ENCODE results near the gene PDZD4.

Gene PDZD4

DNA sequence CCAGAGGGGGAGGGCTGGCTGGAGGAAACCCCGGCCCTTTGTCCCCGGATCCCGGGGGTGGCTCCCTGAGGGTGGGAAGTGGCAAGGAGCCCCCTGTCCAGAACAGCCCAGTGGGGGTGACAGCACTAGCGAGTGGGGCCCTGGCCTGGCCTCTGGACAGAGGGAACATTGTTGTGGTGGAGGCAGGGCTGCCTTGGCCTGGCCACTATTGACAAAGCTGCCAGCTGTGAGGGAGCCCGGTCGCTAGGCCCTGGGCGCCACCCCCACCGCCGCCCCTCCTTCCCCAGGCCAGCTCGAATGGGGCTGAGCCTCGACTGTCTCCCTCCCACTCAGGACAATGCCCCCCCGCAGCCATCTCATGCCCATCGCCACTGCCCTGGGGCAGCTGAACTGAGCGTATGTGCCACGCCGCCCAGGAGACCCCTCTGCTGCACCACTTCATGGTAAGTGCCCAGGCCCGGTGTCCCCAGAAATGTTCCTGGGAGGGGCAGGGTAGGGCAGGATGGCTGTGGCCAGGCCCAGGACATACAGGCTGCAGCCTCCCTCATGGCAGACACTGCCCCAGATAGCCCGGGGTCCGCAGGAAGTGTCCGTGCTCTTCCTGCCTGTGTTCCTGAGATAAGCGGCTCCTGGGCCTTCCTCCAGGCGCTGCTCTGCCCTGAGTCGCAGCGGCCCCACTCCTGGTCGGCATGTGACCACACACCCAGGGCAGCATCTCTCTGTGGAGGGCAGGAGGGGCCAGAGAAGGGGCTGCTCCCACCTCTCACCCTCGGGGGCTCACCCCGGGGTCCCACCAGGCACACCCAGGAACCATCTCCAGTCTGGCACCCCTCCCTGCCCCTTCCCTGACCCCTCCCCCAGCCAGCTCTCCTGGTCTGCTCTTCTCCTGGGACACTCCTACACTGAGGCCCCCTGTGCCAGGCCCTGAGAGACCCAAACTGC, 64.9 kb downstream of the PDZD4 start:
- TF ChIP-seq, protein P1, sequence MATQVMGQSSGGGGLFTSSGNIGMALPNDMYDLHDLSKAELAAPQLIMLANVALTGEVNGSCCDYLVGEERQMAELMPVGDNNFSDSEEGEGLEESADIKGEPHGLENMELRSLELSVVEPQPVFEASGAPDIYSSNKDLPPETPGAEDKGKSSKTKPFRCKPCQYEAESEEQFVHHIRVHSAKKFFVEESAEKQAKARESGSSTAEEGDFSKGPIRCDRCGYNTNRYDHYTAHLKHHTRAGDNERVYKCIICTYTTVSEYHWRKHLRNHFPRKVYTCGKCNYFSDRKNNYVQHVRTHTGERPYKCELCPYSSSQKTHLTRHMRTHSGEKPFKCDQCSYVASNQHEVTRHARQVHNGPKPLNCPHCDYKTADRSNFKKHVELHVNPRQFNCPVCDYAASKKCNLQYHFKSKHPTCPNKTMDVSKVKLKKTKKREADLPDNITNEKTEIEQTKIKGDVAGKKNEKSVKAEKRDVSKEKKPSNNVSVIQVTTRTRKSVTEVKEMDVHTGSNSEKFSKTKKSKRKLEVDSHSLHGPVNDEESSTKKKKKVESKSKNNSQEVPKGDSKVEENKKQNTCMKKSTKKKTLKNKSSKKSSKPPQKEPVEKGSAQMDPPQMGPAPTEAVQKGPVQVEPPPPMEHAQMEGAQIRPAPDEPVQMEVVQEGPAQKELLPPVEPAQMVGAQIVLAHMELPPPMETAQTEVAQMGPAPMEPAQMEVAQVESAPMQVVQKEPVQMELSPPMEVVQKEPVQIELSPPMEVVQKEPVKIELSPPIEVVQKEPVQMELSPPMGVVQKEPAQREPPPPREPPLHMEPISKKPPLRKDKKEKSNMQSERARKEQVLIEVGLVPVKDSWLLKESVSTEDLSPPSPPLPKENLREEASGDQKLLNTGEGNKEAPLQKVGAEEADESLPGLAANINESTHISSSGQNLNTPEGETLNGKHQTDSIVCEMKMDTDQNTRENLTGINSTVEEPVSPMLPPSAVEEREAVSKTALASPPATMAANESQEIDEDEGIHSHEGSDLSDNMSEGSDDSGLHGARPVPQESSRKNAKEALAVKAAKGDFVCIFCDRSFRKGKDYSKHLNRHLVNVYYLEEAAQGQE (IDR thresholded peaks at IDR 0.05; ENCODE audit: insufficient read depth in 1 of 2, low read depth in 2 of 2, low read length in 2 of 2) = no peak
- TF ChIP-seq FOXP2 (optimal IDR thresholded peaks at IDR 0.05; ENCODE audit: borderline replicate concordance, extremely low read depth, extremely low read length, insufficient read depth) = no peak
- TF ChIP-seq TAF1 (IDR thresholded peaks at IDR 0.05; ENCODE audit: borderline replicate concordance, insufficient read depth, low read length) = no peak
- TF ChIP-seq POLR2AphosphoS5 (IDR thresholded peaks at IDR 0.05; ENCODE audit: low read depth, low read length) = no peak
- no peak for TF ChIP-seq SIN3A (IDR thresholded peaks at IDR 0.05; ENCODE audit: borderline replicate concordance, insufficient read depth, low read length)

DNA sequence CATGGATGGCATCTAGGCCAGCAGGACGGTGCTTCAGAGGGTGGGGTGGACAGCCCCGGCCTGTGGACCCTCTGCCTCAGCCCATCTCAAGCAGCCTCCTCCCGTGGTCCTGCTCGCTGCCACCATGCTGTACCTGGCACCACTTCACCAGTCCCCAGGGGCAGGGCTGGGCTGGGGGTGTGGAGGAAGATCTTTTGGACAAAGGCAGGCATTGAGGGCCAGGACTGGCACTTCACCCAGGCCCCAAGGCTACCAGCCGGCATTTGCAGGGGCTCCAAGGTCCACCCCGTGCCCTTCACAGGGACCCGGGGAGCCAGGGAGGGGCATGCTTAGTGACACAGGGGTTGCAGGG, 65.6 kb downstream of the PDZD4 start:
- TF ChIP-seq, protein P1 (IDR thresholded peaks at IDR 0.05; ENCODE audit: insufficient read depth in 1 of 2, low read depth in 2 of 2, low read length in 2 of 2) = no peak
- TF ChIP-seq SIN3A (IDR thresholded peaks at IDR 0.05; ENCODE audit: borderline replicate concordance, insufficient read depth, low read length) (no peak), FOXP2 (optimal IDR thresholded peaks at IDR 0.05; ENCODE audit: borderline replicate concordance, extremely low read depth, extremely low read length, insufficient read depth) (no peak), POLR2AphosphoS5 (IDR thresholded peaks at IDR 0.05; ENCODE audit: low read depth, low read length) (no peak), TAF1 (IDR thresholded peaks at IDR 0.05; ENCODE audit: borderline replicate concordance, insufficient read depth, low read length) (no peak)

DNA sequence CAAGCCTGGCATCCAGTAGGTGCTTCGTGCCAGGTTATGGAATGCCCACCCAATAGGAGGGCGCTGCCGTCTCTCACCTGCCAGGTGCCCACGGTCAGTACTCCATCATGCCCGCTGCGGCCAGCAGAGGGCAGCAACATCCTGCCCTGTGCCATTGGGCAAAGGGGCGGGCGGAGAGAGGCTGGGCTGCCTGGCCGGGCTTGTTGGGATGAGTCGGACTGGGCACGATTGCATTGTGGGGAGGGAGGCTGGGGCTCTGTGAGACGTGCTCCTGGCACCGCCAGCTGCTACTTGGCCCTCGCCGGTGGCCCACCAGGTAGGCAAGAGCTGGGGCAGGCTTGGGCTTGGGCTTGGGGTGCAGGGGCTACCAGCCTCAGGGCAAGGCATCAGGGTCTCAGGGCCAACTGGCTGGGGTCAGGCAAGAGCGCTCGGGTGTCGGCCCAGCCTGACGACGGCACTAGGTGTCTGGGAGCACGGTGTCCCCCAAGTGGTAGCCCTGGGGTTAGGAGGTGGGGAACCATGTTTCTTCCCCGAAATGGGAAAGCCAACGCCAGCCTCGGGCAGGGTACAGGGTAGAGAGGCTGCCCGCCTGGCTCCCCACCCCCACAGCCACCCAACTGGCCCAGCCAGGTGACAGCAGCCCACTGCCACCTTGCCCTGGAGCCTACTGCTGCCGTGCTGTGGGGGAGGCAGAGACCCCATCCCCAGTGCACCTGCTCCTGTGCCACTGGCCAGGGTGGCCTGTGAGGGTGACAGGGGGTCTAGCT, 66.2 kb downstream of the PDZD4 start, which contains the start of gene PLXNB3:
Gene PLXNB3, plus strand, starts transcription at position 261 of the 767 bp plus-strand sequence. CDS start 1,287 bp downstream, outside the sequence.
- TF ChIP-seq FOXP2 (optimal IDR thresholded peaks at IDR 0.05; ENCODE audit: borderline replicate concordance, extremely low read depth, extremely low read length, insufficient read depth) (no peak), POLR2AphosphoS5 (IDR thresholded peaks at IDR 0.05; ENCODE audit: low read depth, low read length) (no peak)

DNA sequence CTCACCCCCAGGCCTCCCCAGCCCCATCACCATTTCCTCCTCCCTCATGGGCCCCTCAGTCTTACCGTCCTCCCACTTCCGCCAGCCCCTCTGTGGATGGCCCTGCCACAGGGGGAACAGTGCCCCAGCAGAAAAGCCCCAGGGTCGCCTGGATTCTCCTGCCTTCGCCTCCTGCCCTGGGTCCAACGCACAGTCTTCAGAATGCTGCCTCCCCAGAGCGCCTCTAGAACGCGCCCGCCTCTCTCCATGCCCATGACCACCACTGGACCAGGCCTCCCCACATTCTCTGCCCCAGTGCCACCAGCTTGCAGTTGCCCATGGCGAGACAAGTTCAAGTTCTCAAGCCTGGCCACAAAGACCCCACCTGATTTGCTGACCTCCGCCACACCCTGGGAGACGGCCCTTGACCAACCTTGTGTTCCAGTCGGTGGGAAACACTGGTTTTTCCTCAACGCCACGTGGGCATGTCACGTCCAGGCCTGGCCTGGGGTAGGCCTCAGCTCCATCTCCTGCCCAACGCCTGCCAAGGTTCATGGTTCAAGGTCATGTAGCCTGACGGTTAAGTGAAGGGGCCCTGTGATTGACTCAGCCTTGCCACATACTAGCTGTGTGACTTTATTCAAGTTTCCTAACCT, 66.9 kb downstream of the PDZD4 start:
- TF ChIP-seq POLR2AphosphoS5 (IDR thresholded peaks at IDR 0.05; ENCODE audit: low read depth, low read length) (no peak), FOXP2 (optimal IDR thresholded peaks at IDR 0.05; ENCODE audit: borderline replicate concordance, extremely low read depth, extremely low read length, insufficient read depth) (no peak), SIN3A (IDR thresholded peaks at IDR 0.05; ENCODE audit: borderline replicate concordance, insufficient read depth, low read length) (no peak), TAF1 (IDR thresholded peaks at IDR 0.05; ENCODE audit: borderline replicate concordance, insufficient read depth, low read length) (no peak)
- TF ChIP-seq, protein P1 (IDR thresholded peaks at IDR 0.05; ENCODE audit: insufficient read depth in 1 of 2, low read depth in 2 of 2, low read length in 2 of 2) = no peak

DNA sequence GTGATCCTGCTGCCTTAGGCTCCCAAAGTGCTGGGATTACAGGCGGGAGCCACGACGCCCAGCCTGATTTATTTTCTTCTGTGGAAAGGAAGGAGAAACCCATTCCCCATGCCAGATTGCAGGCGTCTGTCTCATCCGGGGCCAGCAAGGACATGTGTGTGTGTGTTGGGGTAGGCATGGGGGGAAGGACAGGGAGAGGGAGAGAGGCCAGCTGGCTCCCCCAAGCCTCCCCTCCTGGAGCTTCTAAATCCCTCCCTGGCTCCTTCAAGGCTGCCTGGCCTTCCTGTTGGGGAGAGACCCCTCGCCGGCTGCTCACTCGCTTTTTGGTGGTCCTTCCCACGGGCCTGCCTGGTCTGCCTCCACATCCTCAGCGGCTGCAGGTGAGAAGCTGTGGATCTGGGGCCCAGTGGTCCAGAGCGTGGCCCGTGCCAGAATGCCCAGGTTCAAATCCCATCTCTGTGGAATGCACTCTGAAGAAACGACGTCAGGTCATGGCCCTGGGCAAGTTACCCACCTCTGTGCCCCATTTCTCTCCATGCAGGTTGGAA, 67.6 kb downstream of the PDZD4 start:
- TF ChIP-seq FOXP2 (optimal IDR thresholded peaks at IDR 0.05; ENCODE audit: borderline replicate concordance, extremely low read depth, extremely low read length, insufficient read depth) = no peak
